Loucy (cell line): ENCODE measurements around the gene ERCC3.

Source experiments
- H2AFZ ChIP-seq: fragments of 200-600 bp; sonication (generic); 2 replicates; pipeline ENCODE4 v1.6.0; 2016; ENCODE audit warnings: antibody characterized with exemption, mild to moderate bottlenecking, low read length, moderate library complexity
- H3F3A ChIP-seq: fragments of 200-600 bp; 2 replicates; pipeline ENCODE4 v1.6.0; 2016; ENCODE audit warnings: antibody characterized with exemption, low read depth, mild to moderate bottlenecking
- H3K27me3 ChIP-seq: fragments of 200-600 bp; sonication (generic); 2 replicates; pipeline ENCODE4 v1.6.1; 2014; ENCODE audit warnings: low read length, mild to moderate bottlenecking; ENCODE audit not compliant: insufficient read depth, poor library complexity, severe bottlenecking
- H3K36me3 ChIP-seq: fragments of 200-600 bp; sonication (generic); 2 replicates; pipeline ENCODE4 v1.6.1; 2016; ENCODE audit warnings: low read length; ENCODE audit not compliant: insufficient read depth
- H3K4me1 ChIP-seq: fragments of 200-600 bp; sonication (generic); 2 replicates; pipeline ENCODE4 v1.5.1; 2014; ENCODE audit warnings: low read length, mild to moderate bottlenecking; ENCODE audit not compliant: insufficient read depth, poor library complexity, severe bottlenecking
- H3K4me2 ChIP-seq: fragments of 200-600 bp; sonication (generic); 2 replicates; pipeline ENCODE4 v1.6.0; 2014; ENCODE audit warnings: antibody characterized with exemption, low read length, low read depth, mild to moderate bottlenecking; ENCODE audit not compliant: poor library complexity, severe bottlenecking
- H3K4me3 ChIP-seq: fragments of 200-600 bp; sonication (generic); 2 replicates; pipeline ENCODE4 v1.5.1; 2014; ENCODE audit warnings: low read length, mild to moderate bottlenecking, mixed read lengths; ENCODE audit not compliant: poor library complexity, severe bottlenecking
- H3K79me2 ChIP-seq: fragments of 200-600 bp; sonication (generic); 2 replicates; pipeline ENCODE4 v1.6.1; 2014; ENCODE audit warnings: low read length; ENCODE audit not compliant: insufficient read depth
- H3K9ac ChIP-seq: fragments of 200-600 bp; sonication (generic); 2 replicates; pipeline ENCODE4 v1.6.0; 2014; ENCODE audit warnings: mild to moderate bottlenecking, low read depth, low read length, moderate library complexity; ENCODE audit not compliant: poor library complexity, severe bottlenecking
- H3K9me2 ChIP-seq: fragments of 200-600 bp; sonication (generic); replicated peaks from 2 replicates; pipeline ENCODE4 v1.6.1; 2016; ENCODE audit warnings: low read depth, low read length, mixed read lengths
- H3K9me3 ChIP-seq: fragments of 200-600 bp; sonication (generic); 2 replicates; pipeline ENCODE4 v1.6.1; 2014; ENCODE audit warnings: mild to moderate bottlenecking, antibody characterized with exemption, low read length, low read depth; ENCODE audit not compliant: insufficient read depth
- H4K20me1 ChIP-seq: fragments of 200-600 bp; sonication (generic); 2 replicates; pipeline ENCODE4 v1.6.0; 2014; ENCODE audit warnings: antibody characterized with exemption, low read length, mild to moderate bottlenecking; ENCODE audit not compliant: insufficient read depth, poor library complexity, severe bottlenecking
- EZH2phosphoT487 ChIP-seq: fragments of 200-600 bp; IDR thresholded peaks from 2 replicates; pipeline ENCODE4 v1.6.1; 2018; ENCODE audit warnings: antibody characterized with exemption, mild to moderate bottlenecking, moderate library complexity, borderline replicate concordance
- TF ChIP-seq, protein P1 (sequence below): fragments of 200-600 bp; sonication (generic); conservative IDR thresholded peaks from 2 replicates; pipeline ENCODE4 v1.5.1; 2014; ENCODE audit warnings: mild to moderate bottlenecking, antibody characterized with exemption, low read length

Gene ERCC3

GRCh38 chr2:127310980-127311379, 17.0 kb upstream of the ERCC3 start:
- Histone ChIP-seq H3K27me3 (no peaks in the 10 kb centered on the region), H3K4me2 (no peak overlapping the region), H3K9me3 (no peaks in the 10 kb centered on the region), H3F3A (no peaks in the 10 kb centered on the region), H4K20me1 (no peaks in the 10 kb centered on the region), H3K4me3 (no peak overlapping the region), H3K36me3 (peaks cover 84% of the 10 kb centered on the region; the same call in 1 of the 2 replicates), H3K4me1 (no peaks in the 10 kb centered on the region), H2AFZ (no peak overlapping the region), H3K79me2 (no peaks in the 10 kb centered on the region), H3K9ac (no peak overlapping the region), H3K9me2 (no peaks in the 10 kb centered on the region)
- TF ChIP-seq, protein P1, sequence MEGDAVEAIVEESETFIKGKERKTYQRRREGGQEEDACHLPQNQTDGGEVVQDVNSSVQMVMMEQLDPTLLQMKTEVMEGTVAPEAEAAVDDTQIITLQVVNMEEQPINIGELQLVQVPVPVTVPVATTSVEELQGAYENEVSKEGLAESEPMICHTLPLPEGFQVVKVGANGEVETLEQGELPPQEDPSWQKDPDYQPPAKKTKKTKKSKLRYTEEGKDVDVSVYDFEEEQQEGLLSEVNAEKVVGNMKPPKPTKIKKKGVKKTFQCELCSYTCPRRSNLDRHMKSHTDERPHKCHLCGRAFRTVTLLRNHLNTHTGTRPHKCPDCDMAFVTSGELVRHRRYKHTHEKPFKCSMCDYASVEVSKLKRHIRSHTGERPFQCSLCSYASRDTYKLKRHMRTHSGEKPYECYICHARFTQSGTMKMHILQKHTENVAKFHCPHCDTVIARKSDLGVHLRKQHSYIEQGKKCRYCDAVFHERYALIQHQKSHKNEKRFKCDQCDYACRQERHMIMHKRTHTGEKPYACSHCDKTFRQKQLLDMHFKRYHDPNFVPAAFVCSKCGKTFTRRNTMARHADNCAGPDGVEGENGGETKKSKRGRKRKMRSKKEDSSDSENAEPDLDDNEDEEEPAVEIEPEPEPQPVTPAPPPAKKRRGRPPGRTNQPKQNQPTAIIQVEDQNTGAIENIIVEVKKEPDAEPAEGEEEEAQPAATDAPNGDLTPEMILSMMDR = no peak
- no peak for TF ChIP-seq EZH2phosphoT487

GRCh38 chr2:127309468-127309867, 15.5 kb upstream of the ERCC3 start:
- H3K27me3 ChIP-seq = no peaks in the 10 kb centered on the region
- H2AFZ ChIP-seq = no peak overlapping the region
- H3K9me3 ChIP-seq = no peaks in the 10 kb centered on the region
- H3K4me1 ChIP-seq = no peaks in the 10 kb centered on the region
- no peak for TF ChIP-seq EZH2phosphoT487
- TF ChIP-seq, protein P1 = no peak
- peaks cover 76% of the 10 kb centered on the region; the same call in 1 of the 2 replicates for H3K36me3 ChIP-seq
- H3K79me2 ChIP-seq = no peaks in the 10 kb centered on the region
- no peak overlapping the region for H3K4me2 ChIP-seq
- H3F3A ChIP-seq = no peaks in the 10 kb centered on the region
- no peaks in the 10 kb centered on the region for H3K9me2 ChIP-seq
- no peak overlapping the region for H3K4me3 ChIP-seq
- no peak overlapping the region for H3K9ac ChIP-seq
- H4K20me1 ChIP-seq = no peaks in the 10 kb centered on the region

DNA sequence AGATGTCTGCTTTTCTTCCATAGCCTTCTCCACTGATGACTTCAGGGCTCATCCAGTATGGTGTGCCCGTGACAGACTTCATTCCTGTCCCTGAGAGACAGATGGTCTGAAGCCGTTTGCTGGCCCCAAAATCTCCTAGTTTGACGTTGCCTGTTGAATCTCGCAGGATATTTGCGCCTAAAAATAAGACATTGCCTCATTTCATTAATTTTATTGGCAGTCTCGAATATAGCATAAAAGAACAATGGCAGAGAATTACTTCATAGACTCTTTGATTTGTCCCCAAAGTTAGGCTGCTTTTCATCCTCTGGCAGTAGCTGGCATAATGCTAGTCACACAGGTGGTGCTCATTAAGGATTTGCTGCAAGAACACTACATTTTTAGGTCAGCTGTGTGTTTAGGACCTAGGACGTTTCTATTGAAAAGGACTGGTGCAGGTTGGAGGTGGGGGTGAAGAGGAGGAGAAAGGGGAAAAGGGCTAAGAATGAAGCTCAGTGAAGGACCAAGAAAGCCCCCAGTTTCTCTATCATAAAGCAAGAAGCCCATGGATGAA, 14.7 kb upstream of the ERCC3 start:
- no peak overlapping the region for H3K9ac ChIP-seq

More for the DNA sequence above, 14.7 kb upstream of the ERCC3 start:
- Histone ChIP-seq H3K27me3 (no peaks in the 10 kb centered on the region), H3K79me2 (no peaks in the 10 kb centered on the region), H2AFZ (no peak overlapping the region), H3K9me3 (no peaks in the 10 kb centered on the region), H3K4me2 (no peak overlapping the region), H3K36me3 (peaks cover 68% of the 10 kb centered on the region; the same call in 1 of the 2 replicates), H3K4me3 (no peak overlapping the region), H3K9me2 (no peaks in the 10 kb centered on the region), H3K4me1 (no peaks in the 10 kb centered on the region), H3F3A (no peaks in the 10 kb centered on the region), H4K20me1 (no peaks in the 10 kb centered on the region)
- no peak for TF ChIP-seq EZH2phosphoT487
- TF ChIP-seq, protein P1 = no peak
